Panc1 (cell line): Measurements from ENCODE around the gene LGI4.

Experiments used
- POLR2AphosphoS5 ChIP-seq: IDR thresholded peaks from 2 replicates; pipeline ENCODE4 v1.6.1; 2012; ENCODE audit warnings: mild to moderate bottlenecking, low read depth, low read length, moderate library complexity
- SIN3A ChIP-seq: IDR thresholded peaks from 2 replicates; pipeline ENCODE4 v1.6.1; 2012; ENCODE audit warnings: low read depth, mild to moderate bottlenecking, low read length, moderate library complexity, borderline replicate concordance; ENCODE audit not compliant: insufficient read depth
- TF ChIP-seq, protein P1 (sequence below): fragments of 450-650 bp; IDR thresholded peaks from 2 replicates; pipeline ENCODE4 v1.5.1; 2017; ENCODE audit warnings: mild to moderate bottlenecking
- TF ChIP-seq, protein P2 (sequence below), 2 experiments: IDR thresholded peaks; 2 replicates each; pipeline ENCODE4 v1.6.1; 2011 to 2012; ENCODE audit warnings: low read depth in 2 of 2, control low read depth in 1 of 2, low read length in 1 of 2, mild to moderate bottlenecking in 1 of 2, moderate library complexity in 1 of 2; ENCODE audit not compliant: insufficient read depth in 1 of 2

DNA sequence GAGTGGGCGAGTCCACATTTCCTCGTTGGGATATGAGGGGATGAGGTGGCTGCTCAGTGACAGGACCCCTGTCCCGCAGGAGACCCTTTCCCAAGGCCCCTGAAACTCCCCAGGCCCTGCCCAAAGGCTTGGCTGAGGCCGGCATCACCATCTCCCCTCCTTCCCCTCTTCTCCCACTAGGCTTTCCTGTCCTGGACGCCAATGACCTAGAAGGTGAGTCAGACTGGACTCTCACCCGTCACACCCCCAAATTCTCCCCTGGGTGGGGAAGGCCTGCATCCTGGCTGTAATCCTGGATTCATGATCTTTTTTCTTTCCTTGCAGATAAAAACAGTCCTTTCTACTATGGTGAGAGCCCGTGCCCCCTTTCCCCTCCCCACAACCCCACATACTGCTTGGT lies 14.0 kb downstream of the LGI4 start:
- TF ChIP-seq, protein P1, sequence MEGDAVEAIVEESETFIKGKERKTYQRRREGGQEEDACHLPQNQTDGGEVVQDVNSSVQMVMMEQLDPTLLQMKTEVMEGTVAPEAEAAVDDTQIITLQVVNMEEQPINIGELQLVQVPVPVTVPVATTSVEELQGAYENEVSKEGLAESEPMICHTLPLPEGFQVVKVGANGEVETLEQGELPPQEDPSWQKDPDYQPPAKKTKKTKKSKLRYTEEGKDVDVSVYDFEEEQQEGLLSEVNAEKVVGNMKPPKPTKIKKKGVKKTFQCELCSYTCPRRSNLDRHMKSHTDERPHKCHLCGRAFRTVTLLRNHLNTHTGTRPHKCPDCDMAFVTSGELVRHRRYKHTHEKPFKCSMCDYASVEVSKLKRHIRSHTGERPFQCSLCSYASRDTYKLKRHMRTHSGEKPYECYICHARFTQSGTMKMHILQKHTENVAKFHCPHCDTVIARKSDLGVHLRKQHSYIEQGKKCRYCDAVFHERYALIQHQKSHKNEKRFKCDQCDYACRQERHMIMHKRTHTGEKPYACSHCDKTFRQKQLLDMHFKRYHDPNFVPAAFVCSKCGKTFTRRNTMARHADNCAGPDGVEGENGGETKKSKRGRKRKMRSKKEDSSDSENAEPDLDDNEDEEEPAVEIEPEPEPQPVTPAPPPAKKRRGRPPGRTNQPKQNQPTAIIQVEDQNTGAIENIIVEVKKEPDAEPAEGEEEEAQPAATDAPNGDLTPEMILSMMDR = no peak
- no peak for TF ChIP-seq SIN3A
- no peak for TF ChIP-seq POLR2AphosphoS5
- TF ChIP-seq, protein P2, sequence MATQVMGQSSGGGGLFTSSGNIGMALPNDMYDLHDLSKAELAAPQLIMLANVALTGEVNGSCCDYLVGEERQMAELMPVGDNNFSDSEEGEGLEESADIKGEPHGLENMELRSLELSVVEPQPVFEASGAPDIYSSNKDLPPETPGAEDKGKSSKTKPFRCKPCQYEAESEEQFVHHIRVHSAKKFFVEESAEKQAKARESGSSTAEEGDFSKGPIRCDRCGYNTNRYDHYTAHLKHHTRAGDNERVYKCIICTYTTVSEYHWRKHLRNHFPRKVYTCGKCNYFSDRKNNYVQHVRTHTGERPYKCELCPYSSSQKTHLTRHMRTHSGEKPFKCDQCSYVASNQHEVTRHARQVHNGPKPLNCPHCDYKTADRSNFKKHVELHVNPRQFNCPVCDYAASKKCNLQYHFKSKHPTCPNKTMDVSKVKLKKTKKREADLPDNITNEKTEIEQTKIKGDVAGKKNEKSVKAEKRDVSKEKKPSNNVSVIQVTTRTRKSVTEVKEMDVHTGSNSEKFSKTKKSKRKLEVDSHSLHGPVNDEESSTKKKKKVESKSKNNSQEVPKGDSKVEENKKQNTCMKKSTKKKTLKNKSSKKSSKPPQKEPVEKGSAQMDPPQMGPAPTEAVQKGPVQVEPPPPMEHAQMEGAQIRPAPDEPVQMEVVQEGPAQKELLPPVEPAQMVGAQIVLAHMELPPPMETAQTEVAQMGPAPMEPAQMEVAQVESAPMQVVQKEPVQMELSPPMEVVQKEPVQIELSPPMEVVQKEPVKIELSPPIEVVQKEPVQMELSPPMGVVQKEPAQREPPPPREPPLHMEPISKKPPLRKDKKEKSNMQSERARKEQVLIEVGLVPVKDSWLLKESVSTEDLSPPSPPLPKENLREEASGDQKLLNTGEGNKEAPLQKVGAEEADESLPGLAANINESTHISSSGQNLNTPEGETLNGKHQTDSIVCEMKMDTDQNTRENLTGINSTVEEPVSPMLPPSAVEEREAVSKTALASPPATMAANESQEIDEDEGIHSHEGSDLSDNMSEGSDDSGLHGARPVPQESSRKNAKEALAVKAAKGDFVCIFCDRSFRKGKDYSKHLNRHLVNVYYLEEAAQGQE (IDR thresholded peaks at IDR 0.05; ENCODE audit: insufficient read depth in 1 of 2, low read depth in 2 of 2, low read length in 1 of 2) = no peak
